Right ventricle myocardium inferior (tissue), 1 donor: Measurements from ENCODE around the gene PBX1. TPM values are rescaled to one million over a fixed set of nuclear protein-coding genes. Genes with fewer than 3 reads are reported as not detected.

Experiments
- ATAC-seq: fragments of 200-7000 bp; cut with Tn5 transposase; one replicate; pipeline ENCODE4 v1.9.1; 2020; ENCODE audit warnings: mild to moderate bottlenecking, moderate library complexity
- DNase-seq: peaks from one replicate; pipeline ENCODE4 v3.0.0; 2021; ENCODE audit errors: missing footprints
- intact Hi-C: fragments of 100-400 bp; cut with DNase I; formaldehyde crosslinking; loops from one replicate; pipeline ENCODE4 v1.11.0; 2022
- total RNA-seq: library from RNA; stranded (reverse); fragmentation: NEBNext Ultra II Directional; extraction: Animal tissue kit (Norgen Biotek cat#: 25700); gene quantifications from one replicate; pipeline ENCODE4 v1.2.1, GENCODE V29; 2021
- donor health status: DM: no; HTN: yes; CAD: no; lungs with severe emphysema.

The PBX1 gene
- total RNA-seq, 1 donor from 2014 or later: 78.8 TPM

GRCh38 chr1:164753521-164754077 lies 194.6 kb downstream of the PBX1 start:
- intact Hi-C loops: no loop called here
- DNase-seq (no peak), ATAC-seq (peak; percentile 1)

- intact Hi-C loops: no loop called here
- peak; percentile 79 for ATAC-seq
- no peak for DNase-seq
Observed at GRCh38 chr1:164754088-164754600, 195.2 kb downstream of the PBX1 start.

DNA sequence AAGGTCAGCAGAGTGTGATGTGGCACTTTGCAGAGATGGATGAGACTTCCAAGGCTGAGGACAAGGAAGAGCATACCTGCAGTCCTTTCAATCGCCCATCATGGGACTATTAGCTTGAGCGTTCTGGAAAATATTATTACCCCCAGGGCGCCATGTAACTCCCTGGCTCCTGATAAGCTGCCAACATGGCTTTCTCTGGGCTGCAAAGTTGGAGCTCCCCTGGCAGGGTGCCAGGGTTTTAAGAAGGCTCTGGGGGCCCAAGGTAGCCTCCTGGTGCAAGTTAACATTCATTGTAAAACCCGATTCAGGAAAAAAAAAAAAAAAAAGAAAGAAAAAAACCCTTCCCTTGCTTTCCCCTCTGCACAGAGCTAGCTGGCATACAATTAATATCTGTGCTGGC lies 196.7 kb downstream of the PBX1 start:
- intact Hi-C loops: no loop called here
- DNase-seq (no peak), ATAC-seq (no peak)

- no peak for DNase-seq
- ATAC-seq: no peak
- intact Hi-C loops: no loop called here
Observed at GRCh38 chr1:164756741-164757140, 197.8 kb downstream of the PBX1 start.

- intact Hi-C loops: no loop called here
- DNase-seq (no peak), ATAC-seq (no peak)
Observed at GRCh38 chr1:164757625-164758024, 198.6 kb downstream of the PBX1 start.

DNA sequence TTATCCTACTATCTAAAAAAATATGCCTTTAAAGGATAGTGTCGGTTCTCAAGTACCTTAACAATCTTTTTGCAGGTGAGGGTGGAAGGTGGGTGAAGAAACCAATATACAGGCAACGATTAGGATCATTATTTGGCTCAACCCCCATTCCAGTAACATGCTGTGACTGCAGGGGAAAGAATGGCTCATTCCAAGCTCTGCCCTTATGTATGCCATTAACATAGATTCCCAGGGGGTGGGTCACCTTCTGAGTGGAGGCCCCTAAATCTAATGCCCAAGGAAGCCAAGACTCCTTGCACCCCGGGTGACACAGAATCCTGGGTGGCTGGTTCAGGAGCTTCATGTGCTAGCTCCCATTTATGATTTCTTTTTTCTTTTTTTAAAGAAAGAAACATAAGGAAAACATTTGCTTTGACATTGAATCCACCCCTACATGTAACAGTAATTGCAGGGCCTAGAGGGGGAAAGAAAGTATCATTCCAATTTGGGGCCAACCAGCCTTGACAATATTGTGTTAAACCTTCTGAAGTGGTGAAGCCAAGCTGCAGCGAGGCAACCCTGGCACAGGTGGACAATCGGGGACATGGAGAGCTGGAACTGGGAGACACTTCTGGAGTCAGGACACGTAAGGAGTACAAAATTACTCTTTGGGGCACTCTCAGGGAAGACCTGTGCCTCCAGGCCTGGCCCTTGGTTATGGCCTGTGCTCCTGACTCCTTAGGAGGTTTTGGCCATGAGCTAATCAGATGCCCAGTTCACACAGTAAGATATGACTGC lies 200.3 kb downstream of the PBX1 start:
- intact Hi-C loops: no loop called here
- DNase-seq (no peak), ATAC-seq (no peak)

GRCh38 chr1:164759979-164760469 lies 201.0 kb downstream of the PBX1 start:
- intact Hi-C loops: no loop called here
- DNase-seq (no peak), ATAC-seq (no peak)

- intact Hi-C loops: no loop called here
- ATAC-seq: no peak
- DNase-seq: no peak
Observed at GRCh38 chr1:164760569-164760968, 201.6 kb downstream of the PBX1 start.

GRCh38 chr1:164761009-164761408 lies 202.0 kb downstream of the PBX1 start:
- no peak for DNase-seq
- intact Hi-C loops: no loop called here
- ATAC-seq: no peak

- no peak for ATAC-seq
Observed at GRCh38 chr1:164763098-164763497, 204.1 kb downstream of the PBX1 start.

DNA sequence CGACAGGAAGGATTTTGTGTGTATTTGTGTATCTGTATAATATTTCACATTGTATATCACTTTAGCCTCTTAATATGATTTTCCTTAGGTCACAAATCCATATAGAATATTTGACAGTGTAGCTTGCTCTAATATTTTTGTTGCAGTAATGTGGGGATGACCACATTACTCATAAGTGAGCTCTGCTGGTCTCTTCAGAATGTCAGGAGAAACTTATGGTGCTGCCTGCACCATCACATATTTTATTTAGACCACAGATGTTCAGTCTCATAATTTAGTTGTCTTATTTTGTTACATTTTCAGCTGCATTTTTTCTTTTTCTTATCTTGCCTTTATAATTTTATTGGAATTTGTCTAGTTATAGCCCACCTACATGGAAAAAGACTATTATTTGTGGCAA lies 205.3 kb downstream of the PBX1 start:
- DNase-seq: no peak
- ATAC-seq: no peak
- intact Hi-C loops: no loop called here

More at GRCh38 chr1:164763098-164763497, 204.1 kb downstream of the PBX1 start:
- DNase-seq: no peak
- intact Hi-C loops: no loop called here

DNA sequence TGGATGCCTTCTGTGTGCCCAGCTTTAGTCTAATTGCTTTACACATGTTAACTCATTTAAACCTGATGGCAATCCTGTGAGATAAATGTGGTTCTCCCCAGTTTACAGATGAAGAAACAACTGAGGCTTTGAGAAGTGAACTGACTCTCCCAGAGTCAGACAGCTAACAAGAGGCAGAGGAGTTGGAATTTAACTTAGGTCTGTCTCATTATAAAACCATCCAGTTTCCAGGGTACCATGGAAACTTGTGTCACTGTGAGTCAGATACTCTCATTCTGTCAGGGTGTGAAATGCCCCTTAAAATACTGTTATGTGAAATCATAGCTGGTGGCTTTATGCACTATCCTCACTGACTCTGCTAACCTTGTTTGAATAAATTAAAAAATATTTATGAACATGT lies 206.6 kb downstream of the PBX1 start:
- DNase-seq (no peak), ATAC-seq (no peak)
- intact Hi-C loops: no loop called here

- no peak for ATAC-seq
- intact Hi-C loops: no loop called here
- no peak for DNase-seq
Observed at GRCh38 chr1:164765992-164766720, 207.2 kb downstream of the PBX1 start.

- ATAC-seq: no peak
- intact Hi-C loops: no loop called here
- DNase-seq: no peak
Observed at GRCh38 chr1:164767752-164768402, 208.9 kb downstream of the PBX1 start.

DNA sequence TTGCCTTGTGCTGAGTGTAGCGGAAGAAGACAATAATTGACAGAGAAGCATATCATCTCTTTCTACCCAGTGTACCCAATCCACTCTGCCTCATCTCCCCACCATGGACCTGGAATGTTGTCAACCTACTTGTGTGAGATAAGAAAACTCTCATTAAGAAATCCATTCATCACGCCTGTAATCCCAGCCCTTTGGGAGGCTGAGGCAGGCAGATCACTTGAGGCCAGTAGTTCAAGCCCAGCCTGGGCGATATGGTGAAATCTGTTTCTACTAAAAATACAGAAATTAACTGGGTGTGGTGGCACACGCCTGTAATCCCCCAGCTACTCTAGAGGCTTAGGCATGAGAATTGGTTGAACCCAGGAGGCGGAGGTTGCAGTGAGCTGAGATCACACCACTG lies 209.6 kb downstream of the PBX1 start:
- DNase-seq (no peak), ATAC-seq (peak; percentile 21)
- intact Hi-C loops: no loop called here

GRCh38 chr1:164769486-164770130 lies 210.6 kb downstream of the PBX1 start:
- intact Hi-C loops: no loop called here
- ATAC-seq (no peak), DNase-seq (no peak)

DNA sequence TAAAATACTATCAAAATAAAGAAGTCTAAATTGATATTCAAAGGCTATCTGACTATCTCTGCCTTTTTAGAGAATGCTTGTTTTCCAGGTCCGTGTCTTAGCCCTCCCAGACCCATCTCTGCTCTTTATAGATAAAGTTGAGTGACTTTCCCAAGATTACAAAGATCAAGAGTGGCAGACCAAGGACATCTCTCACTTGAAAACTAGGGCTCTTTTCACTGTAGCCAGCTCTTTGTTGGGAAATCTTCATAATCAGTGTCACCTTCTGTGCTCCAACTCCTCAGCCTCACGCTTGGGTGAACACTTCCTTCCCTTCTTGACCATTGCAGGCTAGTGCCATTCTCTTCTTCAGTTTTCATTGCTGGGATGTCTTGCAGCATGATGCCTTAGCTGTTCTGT lies 211.1 kb downstream of the PBX1 start:
- ATAC-seq (no peak), DNase-seq (no peak)
- intact Hi-C loops: no loop called here

GRCh38 chr1:164771041-164771618 lies 212.1 kb downstream of the PBX1 start:
- no peak for DNase-seq
- intact Hi-C loops: no loop called here

More at GRCh38 chr1:164771041-164771618, 212.1 kb downstream of the PBX1 start:
- ATAC-seq: no peak
